Measurements from ENCODE around the gene PSMA7.

DNA sequence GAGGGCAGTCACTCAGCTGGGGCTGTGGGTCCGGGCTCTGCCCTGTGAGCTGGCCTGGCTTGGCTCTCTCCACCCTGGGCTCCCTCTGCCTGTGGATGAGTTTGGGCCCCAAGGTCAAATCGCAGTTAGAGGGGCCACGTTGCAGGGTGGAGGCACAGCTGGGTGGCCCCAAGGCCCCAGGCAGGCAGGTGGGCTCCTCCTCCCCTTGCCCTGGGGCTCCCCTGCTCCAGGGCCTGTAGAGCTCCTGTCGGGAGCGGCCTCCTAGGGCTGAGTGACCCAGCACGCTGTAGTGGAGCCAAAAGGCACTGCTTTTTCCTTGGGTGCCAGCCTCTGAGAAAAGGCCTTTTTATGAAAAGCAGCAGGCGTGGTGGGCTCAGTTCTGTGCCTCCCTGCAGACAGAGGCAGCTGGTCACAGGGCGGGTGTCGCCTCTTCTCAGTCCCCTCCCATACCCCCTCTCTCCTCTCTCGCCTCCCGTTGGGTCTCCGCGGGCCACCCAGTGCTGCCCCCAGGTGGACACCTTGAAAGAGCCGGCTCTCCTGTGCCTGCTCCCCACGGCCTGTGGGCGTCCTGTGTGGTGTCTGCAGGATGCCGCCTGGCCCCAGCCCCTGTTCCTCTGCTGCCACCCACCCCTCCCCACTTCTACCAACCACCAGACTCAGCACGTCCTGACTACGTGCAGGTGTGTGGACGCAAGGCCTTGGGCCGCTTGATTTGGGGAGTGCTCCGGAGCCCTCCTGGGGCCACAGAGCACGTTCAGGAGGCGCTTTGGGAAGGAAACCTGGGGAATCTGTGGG is 13.6 kb upstream of the PSMA7 start:
- TF ChIP-seq EZH2 (IDR thresholded peaks at IDR 0.05; ENCODE audit: low read length) = no peak
- TF ChIP-seq, protein P1, sequence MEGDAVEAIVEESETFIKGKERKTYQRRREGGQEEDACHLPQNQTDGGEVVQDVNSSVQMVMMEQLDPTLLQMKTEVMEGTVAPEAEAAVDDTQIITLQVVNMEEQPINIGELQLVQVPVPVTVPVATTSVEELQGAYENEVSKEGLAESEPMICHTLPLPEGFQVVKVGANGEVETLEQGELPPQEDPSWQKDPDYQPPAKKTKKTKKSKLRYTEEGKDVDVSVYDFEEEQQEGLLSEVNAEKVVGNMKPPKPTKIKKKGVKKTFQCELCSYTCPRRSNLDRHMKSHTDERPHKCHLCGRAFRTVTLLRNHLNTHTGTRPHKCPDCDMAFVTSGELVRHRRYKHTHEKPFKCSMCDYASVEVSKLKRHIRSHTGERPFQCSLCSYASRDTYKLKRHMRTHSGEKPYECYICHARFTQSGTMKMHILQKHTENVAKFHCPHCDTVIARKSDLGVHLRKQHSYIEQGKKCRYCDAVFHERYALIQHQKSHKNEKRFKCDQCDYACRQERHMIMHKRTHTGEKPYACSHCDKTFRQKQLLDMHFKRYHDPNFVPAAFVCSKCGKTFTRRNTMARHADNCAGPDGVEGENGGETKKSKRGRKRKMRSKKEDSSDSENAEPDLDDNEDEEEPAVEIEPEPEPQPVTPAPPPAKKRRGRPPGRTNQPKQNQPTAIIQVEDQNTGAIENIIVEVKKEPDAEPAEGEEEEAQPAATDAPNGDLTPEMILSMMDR (optimal IDR thresholded peaks at IDR 0.05 in 1 of 3, IDR thresholded peaks at IDR 0.05 in 1 of 3, conservative IDR thresholded peaks at IDR 0.05 in 1 of 3; ENCODE audit: extremely low read depth in 1 of 3, insufficient read depth in 2 of 3, low read length in 3 of 3) = peak; percentile 58 to 79 (median 74)

All from keratinocyte (primary cell).